Measurements from ENCODE around the gene JAK3.
"Not testable (repeated sequence)": the region's sequence is repeated elsewhere in the genome, so short reads cannot be mapped to it uniquely, and the experiment has no call there.

The JAK3 gene

GRCh38 chr19:17803264-17803896, 44.4 kb downstream of the JAK3 start:
- no peak for DNase-seq (ENCODE audit: low spot score)

- DNase-seq (ENCODE audit: low spot score) = no peak
Measured at GRCh38 chr19:17802137-17802858, 45.5 kb downstream of the JAK3 start.

GRCh38 chr19:17798599-17798998, 49.2 kb downstream of the JAK3 start:
- not testable (repeated sequence) for DNase-seq (ENCODE audit: low spot score)

DNA sequence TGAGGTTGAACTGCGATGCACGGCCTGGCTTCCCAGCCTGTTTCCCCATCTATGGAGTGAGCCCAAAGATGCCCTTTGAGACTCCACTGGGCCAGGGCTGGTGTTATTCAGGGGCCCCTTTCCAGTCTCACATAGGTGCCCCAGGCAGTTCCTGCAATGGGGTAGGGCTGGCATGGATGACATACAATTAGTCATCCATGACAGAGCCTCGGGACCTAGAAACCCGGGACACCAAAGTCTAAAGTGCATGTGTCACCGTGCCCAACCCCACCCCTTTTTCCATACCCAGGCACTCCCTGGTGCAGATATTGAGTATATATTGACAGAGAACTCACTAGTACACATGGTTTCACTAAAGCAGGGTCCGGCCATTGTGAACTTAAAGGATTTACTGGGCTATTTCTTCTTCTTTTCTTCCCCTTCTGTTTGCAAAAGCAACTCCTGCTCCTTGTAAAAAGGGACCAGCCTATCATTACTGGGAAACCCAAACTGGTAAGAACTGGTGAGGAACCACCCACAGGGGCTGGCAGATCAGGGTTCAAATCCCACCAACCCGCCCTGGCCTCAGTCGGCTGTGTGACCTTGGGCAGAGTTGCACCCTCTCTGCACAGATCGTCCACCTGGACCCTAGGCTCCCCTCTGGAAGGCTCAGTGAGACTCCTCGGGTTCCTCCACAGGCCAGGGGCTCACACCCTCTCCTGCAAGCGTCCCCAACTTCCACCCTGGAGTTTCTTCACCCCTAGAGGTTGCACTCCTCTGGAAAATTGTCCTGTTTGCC, 50.2 kb downstream of the JAK3 start:
- no peak for DNase-seq (ENCODE audit: low spot score)

DNA sequence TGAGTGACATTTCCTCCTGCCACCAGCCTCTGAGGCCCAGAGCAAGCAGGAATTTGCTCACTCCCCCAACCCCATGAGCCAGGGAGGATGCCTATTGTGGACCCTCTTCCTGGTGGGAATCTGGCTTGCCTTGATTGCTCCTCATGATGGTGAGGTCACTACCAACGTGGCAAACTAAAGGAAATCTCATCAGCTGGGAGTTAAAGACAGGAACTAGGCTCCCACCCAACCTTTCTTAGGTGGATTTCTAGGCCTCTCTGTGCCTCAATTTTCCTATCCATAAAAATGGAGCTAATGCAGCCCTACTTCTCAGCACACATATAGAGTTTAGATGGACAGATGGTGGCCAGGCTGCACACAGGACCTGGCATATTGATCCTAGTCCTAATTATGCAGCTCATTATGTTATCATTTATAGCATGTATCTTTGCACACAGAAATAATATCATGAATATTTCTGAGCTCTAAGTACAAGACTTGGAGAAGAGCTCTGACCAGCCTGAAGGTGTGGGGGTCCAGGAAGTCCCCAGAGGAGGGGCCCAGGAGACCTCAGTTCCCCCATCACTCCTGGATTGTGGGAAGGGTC, 50.9 kb downstream of the JAK3 start:
- no peak for DNase-seq (ENCODE audit: low spot score)

GRCh38 chr19:17796013-17796837, 51.6 kb downstream of the JAK3 start:
- no peak for DNase-seq (ENCODE audit: low spot score)

- no peak for DNase-seq (ENCODE audit: low spot score)
Measured at GRCh38 chr19:17795495-17795856, 52.3 kb downstream of the JAK3 start.

- DNase-seq (ENCODE audit: low spot score) = no peak
Measured at GRCh38 chr19:17794731-17795494, 52.9 kb downstream of the JAK3 start, which contains the start of gene B3GNT3. TSS of gene B3GNT3 (plus strand) at chr19:17795138. CDS start at chr19:17807808, 12,670 bp downstream.

- no peak for DNase-seq (ENCODE audit: low spot score)
Measured at GRCh38 chr19:17794412-17794730, 53.4 kb downstream of the JAK3 start.

DNA sequence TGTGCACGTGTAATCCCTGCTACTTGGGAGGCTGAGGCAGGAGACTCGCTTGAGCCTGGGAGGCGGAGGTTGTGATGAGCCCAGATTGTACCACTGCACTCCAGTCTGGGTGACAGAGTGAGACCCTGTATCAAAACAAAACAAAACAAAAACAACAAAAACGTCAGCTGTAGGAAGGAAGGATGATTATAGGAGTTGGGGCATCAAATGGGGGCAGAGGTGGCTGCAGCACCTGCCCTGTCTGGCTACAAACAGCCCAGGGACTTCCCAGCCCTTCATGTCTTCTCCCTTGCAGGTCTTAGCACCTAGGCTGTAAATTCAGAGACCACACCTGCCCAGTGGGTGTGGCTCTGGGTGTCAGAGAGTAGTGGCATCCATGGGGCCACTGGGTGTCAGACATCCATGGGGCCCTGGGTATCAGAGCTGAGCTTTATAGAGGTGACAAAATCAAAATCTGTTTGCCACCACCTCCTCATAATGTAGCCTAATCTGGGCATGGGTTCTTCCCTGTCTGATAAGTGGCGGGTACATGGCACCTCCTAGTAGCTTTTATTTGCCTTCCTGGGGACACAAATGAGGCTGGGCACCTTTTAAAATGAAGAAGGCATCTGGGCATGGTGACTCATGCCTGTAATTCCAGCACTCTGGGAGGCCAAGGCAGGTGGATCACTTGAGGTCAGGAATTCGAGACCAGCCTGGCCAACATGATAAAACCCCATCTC, 57.6 kb downstream of the JAK3 start:
- DNase-seq (ENCODE audit: low spot score) = no peak

DNA sequence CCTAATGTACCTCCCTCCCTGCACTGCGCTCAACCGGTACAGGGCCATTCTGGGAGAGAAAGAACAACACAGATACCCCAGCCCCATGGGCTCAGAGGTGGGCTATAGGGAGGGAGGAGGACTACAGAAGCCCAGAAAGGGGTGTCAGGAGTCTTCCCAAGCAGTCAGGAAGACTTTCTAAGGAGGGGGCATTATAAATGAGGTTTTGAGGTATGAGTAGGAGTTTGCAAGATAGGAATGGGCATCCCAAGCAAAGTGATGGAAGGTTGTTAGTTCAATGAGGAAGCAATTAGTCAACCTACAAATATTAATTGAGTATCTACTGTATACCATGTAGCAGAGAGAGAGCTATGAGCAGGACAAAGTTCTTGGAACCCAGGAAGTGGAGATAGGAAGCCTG, 59.1 kb downstream of the JAK3 start:
- no peak for DNase-seq (ENCODE audit: low spot score)

- DNase-seq (ENCODE audit: low spot score) = no peak
Measured at GRCh38 chr19:17787274-17787913, 60.4 kb downstream of the JAK3 start.

DNA sequence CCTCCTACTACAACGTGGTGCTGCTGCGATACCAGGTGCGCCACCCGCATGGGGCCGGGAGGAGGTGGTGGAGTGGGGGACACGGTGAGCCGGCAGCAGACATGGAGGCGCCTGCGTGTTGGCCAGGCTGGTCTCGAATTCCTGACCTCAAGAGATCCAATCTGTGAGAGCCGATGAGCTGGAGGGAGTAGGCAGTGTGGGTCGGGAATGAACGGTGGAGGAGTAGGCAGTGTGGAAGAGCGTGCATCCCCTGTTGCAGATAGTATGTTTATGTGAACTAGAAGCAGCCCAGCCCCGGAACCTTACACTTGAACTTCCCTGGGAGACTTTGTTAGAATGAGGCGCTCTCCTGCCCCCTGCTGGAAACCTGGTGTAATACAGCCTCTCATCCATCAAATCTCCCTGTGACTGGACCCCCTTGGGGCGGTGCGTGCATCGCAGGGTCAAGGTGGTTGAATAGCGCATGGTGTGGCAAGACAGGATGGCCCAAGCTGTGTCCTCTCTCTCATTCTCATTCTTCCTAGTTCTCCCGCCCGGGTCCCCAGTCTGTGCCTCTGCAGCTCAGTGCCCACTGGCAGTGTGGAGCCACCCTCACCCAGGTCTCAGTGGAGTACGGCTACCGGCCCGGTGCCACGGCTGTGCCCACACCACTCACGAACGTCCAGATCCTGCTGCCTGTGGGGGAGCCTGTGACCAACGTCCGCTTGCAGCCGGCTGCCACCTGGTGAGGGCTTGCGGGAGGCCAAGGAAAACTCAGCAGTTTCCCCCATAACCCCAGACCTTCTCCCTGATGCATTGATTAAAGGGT, 63.4 kb downstream of the JAK3 start:
- peak; percentile 83 for DNase-seq (ENCODE audit: low spot score)

DNA sequence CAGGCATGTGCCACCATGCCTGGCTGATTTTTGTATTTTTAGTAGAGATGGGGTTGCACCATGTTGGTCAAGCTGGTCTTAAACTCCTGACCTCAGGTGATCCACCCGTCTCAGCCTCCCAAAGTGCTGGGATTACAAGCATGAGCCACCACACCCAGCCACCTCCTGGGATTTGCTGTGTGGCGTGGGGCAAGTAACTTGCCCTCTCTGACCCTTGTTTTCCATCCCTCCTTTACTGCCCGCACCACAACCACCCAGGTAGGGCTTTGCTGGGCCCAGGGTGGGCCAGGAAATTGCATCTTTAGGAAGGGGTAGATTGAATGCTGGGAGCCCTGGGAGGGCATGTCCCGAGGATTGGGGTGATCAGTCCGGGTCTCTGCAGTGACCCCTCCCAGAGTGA, 64.1 kb downstream of the JAK3 start:
- not testable (repeated sequence) for DNase-seq (ENCODE audit: low spot score)

GRCh38 chr19:17780781-17781180, 67.0 kb downstream of the JAK3 start:
- DNase-seq (ENCODE audit: low spot score) = no peak

DNA sequence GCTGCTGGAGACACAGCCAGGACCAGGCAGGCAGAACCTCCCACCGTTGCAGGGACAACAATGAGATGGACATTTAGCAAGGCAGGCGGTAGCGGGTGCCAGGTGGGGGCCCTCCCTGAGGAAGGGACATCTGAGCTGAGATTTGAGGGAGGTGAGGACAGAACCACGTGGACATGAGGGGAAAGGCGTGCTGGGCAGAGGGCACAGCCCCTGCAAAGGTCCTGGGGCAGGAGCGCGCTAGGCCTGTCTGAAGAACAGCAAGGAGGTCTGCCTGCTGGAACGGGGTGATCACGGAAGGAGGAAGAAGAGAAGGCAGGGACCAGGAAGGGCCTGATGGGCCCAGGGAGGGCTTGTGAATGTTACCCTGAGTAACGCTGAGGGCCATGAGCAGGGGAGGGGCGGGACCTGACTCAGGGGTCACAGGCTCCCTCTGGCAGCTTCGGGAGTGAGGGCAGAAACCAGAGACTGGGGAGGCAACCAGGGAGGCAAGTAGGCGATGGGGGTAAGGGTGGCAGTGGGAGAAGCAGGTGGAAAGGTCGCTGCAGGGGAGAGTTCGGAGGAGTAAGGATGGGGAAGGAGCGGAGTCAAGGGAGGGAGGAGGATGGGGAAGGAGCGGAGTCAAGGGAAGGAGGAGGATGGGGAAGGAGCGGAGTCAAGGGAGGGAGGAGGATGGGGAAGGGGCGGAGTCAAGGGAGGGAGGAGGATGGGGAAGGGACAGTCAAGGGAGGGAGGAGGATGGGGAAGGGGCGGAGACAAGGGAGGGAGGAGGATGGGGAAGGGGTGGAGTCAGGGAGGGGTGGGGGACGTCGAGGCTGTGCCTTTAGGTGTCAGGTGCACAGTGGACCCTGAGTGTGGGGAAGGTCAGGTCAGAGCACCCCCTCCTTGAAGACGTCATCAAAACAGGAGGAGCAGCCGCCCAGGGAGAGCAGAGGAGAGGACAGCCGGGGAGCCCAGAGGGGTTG, 68.5 kb downstream of the JAK3 start:
- peak; percentile 65 for DNase-seq (ENCODE audit: low spot score)

GRCh38 chr19:17778251-17778967, 69.4 kb downstream of the JAK3 start:
- peak; percentile 81 for DNase-seq (ENCODE audit: low spot score)

All from AG08396 (cell line).